ENCODE data around the gene PLA2G1B. TPM values are rescaled to one million over a fixed set of nuclear protein-coding genes. Genes with fewer than 3 reads are reported as not detected.

PLA2G1B gene
- total RNA-seq, 4 donors from 2014 or later: not detected

- peaks cover 0 to 15% of the 10 kb centered on the region in 2 donors for H3K4me1 ChIP-seq
- TF ChIP-seq CTCF (IDR thresholded peaks at IDR 0.05) (no peak), POLR2A (IDR thresholded peaks at IDR 0.05) (no peak)
- H3K4me3 ChIP-seq (replicated peaks in 1 of 3): no peak overlapping the region
- intact Hi-C loops (cut with DNase I): no loop called here
- no peaks in the 10 kb centered on the region for H3K9me3 ChIP-seq
- 44 to 51% methylated on average over 10 of the region's 10 CpGs for WGBS, 2 donors
- no peak overlapping the region for H3K27ac ChIP-seq
- H3K36me3 ChIP-seq: no peaks in the 10 kb centered on the region
- no peak for DNase-seq
- H3K27me3 ChIP-seq: no peaks in the 10 kb centered on the region
Measured at GRCh38 chr12:120367233-120367923, 39.8 kb upstream of the PLA2G1B start.

- DNase-seq: no peak
- intact Hi-C loops (cut with DNase I): no loop called here
- H3K4me1 ChIP-seq: peaks cover 2 to 18% of the 10 kb centered on the region in 2 donors
- no peak overlapping the region for H3K27ac ChIP-seq
- 79 to 88% methylated on average over 7 of the region's 7 CpGs for WGBS, 2 donors
- no peaks in the 10 kb centered on the region for H3K36me3 ChIP-seq
- H3K4me3 ChIP-seq (replicated peaks in 1 of 3): no peak overlapping the region
- no peak for TF ChIP-seq CTCF (IDR thresholded peaks at IDR 0.05)
- TF ChIP-seq POLR2A (IDR thresholded peaks at IDR 0.05): no peak
- no peaks in the 10 kb centered on the region for H3K27me3 ChIP-seq
- no peaks in the 10 kb centered on the region for H3K9me3 ChIP-seq
Measured at GRCh38 chr12:120366845-120367232, 39.3 kb upstream of the PLA2G1B start.

- DNase-seq: no peak
- intact Hi-C loops (cut with DNase I): no loop called here
- H3K27me3 ChIP-seq: no peaks in the 10 kb centered on the region
- no peaks in the 10 kb centered on the region for H3K9me3 ChIP-seq
- WGBS, 2 donors: 92 to 95% methylated on average over 7 of the region's 7 CpGs
- H3K27ac ChIP-seq: no peak overlapping the region
- H3K4me3 ChIP-seq (replicated peaks in 1 of 3): no peak overlapping the region
- no peak for TF ChIP-seq POLR2A (IDR thresholded peaks at IDR 0.05)
- no peak for TF ChIP-seq CTCF (IDR thresholded peaks at IDR 0.05)
- peaks cover 7 to 23% of the 10 kb centered on the region in 2 donors for H3K4me1 ChIP-seq
- no peaks in the 10 kb centered on the region for H3K36me3 ChIP-seq
Measured at GRCh38 chr12:120366341-120366705, 38.7 kb upstream of the PLA2G1B start.

GRCh38 chr12:120365675-120366340, 38.2 kb upstream of the PLA2G1B start:
- Histone ChIP-seq H3K9me3 (no peaks in the 10 kb centered on the region), H3K4me1 (peaks cover 7 to 26% of the 10 kb centered on the region in 2 donors), H3K27me3 (no peaks in the 10 kb centered on the region), H3K27ac (no peak overlapping the region), H3K4me3 (replicated peaks in 1 of 3) (no peak overlapping the region), H3K36me3 (no peaks in the 10 kb centered on the region)
- intact Hi-C loops (cut with DNase I): no loop called here
- WGBS, 2 donors: 70 to 75% methylated on average over 13 of the region's 13 CpGs
- peak in 1 of 2 donors; percentile 60 for DNase-seq
- TF ChIP-seq CTCF (IDR thresholded peaks at IDR 0.05) (no peak), POLR2A (IDR thresholded peaks at IDR 0.05) (no peak)

GRCh38 chr12:120364487-120364886, 36.9 kb upstream of the PLA2G1B start:
- TF ChIP-seq POLR2A (IDR thresholded peaks at IDR 0.05) (no peak), CTCF (IDR thresholded peaks at IDR 0.05) (no peak)
- Histone ChIP-seq H3K4me1 (peaks cover 7 to 23% of the 10 kb centered on the region in 2 donors), H3K4me3 (replicated peaks in 1 of 3) (no peak overlapping the region), H3K27me3 (no peaks in the 10 kb centered on the region), H3K36me3 (no peaks in the 10 kb centered on the region), H3K9me3 (no peaks in the 10 kb centered on the region), H3K27ac (no peak overlapping the region)
- DNase-seq: no peak
- 80 to 88% methylated on average over 6 of the region's 6 CpGs for WGBS, 2 donors
- intact Hi-C loops (cut with DNase I): no loop called here
